K562 (cell line): ENCODE data around the gene CD244. TPM values are rescaled to one million over a fixed set of nuclear protein-coding genes. Genes with fewer than 3 reads are reported as not detected.
A peak's percentile ranks its signal among the peaks of the same experiment; 100 is the strongest.

Source experiments
- MAX ChIP-seq: sonication (generic); formaldehyde crosslinking; IDR thresholded peaks from 2 replicates; pipeline ENCODE4 v1.9.0; 2022; ENCODE audit warnings: mild to moderate bottlenecking, missing genetic modification reagents
- MGA ChIP-seq: fragments of 450-650 bp; IDR thresholded peaks from 2 replicates; pipeline ENCODE4 v1.6.1; 2016; ENCODE audit warnings: mild to moderate bottlenecking, moderate library complexity
- MYC ChIP-seq, 2 experiments: fragments of 250-450 bp in 1 of 2; sonication (Bioruptor Pico) in 1 of 2; IDR thresholded peaks; 2 replicates each; pipeline versions ENCODE4 v1.5.1 to v1.6.1; 2012 to 2021; ENCODE audit warnings: low read depth in 2 of 2, borderline replicate concordance in 1 of 2, improper control_type of control experiment in 1 of 2, low read length in 1 of 2, mild to moderate bottlenecking in 1 of 2, moderate library complexity in 1 of 2
- ZBTB40 ChIP-seq, 2 experiments: fragments of 450-650 bp in 1 of 2; sonication (generic) in 1 of 2; formaldehyde crosslinking in 1 of 2; IDR thresholded peaks; 2 replicates each; pipeline versions ENCODE4 v1.7.1 to v1.9.0; 2016 to 2022; ENCODE audit warnings: inconsistent platforms in 1 of 2, mild to moderate bottlenecking in 1 of 2, missing genetic modification reagents in 1 of 2
- polyA plus RNA-seq, 8 experiments: library from polyadenylated mRNA; depleted of rRNA in 4 of 8; stranded (reverse) in 5 of 8; unstranded in 3 of 8; fragments of >200 nt; fragmentation: Nextera tagmentation in 2 of 8; fragmentation: Illumina TruSeq in 1 of 8; extraction: Ambion mirVana in 2 of 8; extraction: Trizol in 1 of 8; gene quantifications; 2 replicates each; pipeline versions ENCODE4 v1.2.1 to v1.2.3, GENCODE V29; 2011 to 2014; ENCODE audit warnings: inconsistent platforms in 1 of 8, missing spikeins in 1 of 8
- total RNA-seq, 7 experiments: library from RNA; depleted of rRNA in 6 of 7; stranded (reverse); fragments of >200 nt in 6 of 7; fragmentation: Illumina TruSeq in 2 of 7; extraction: Trizol in 2 of 7; gene quantifications; 2 replicates each; pipeline versions ENCODE4 v1.2.1 to v1.2.3, GENCODE V29; 2011 to 2021; ENCODE audit warnings: low replicate concordance in 1 of 7

CD244 gene
- total and polyA plus RNA-seq, 9 of the 15 experiments (the other 6 are each of a cell fraction or from before 2014, with no cell fraction given): not detected

GRCh38 chr1:160837558-160838205 lies 25.0 kb downstream of the CD244 start (continued):
- 0 out of 2 replicates have a peak, but pooled peaks have one; percentile 36 for TF ChIP-seq MYC (IDR thresholded peaks at IDR 0.05; ENCODE audit: low read depth, low read length)
- no peak for TF ChIP-seq MYC (CRISPR knock-in tag; IDR thresholded peaks at IDR 0.05; ENCODE audit: borderline replicate concordance, low read depth)
- TF ChIP-seq MAX (CRISPR knock-in tag): peak; percentile 78
- peak; percentile 37; the same call in 1 of the 2 replicates for TF ChIP-seq MGA
- peak; percentile 65 for TF ChIP-seq ZBTB40 (IDR thresholded peaks at IDR 0.05)
- TF ChIP-seq ZBTB40 (CRISPR knock-in tag; IDR thresholded peaks at IDR 0.05): no peak
